GM23248 (cell line): ENCODE data around the gene ILDR1.

ENCODE experiments used
- EZH2 ChIP-seq: fragments of 200-600 bp; sonication (generic); IDR thresholded peaks from 2 replicates; pipeline ENCODE4 v1.6.1; 2018; ENCODE audit warnings: antibody characterized with exemption, mild to moderate bottlenecking; ENCODE audit not compliant: insufficient read depth, poor library complexity, severe bottlenecking
- EZH2phosphoT487 ChIP-seq: fragments of 200-600 bp; sonication (generic); IDR thresholded peaks from 2 replicates; pipeline ENCODE4 v1.6.1; 2018; ENCODE audit warnings: antibody characterized with exemption, moderate library complexity, mild to moderate bottlenecking, low read depth; ENCODE audit not compliant: insufficient read depth

- TF ChIP-seq EZH2: no peak
- no peak for TF ChIP-seq EZH2phosphoT487
Observed at GRCh38 chr3:122021037-122021436, 1.0 kb downstream of the ILDR1 start.
